Ammon's horn (tissue), 1 donor: ENCODE data around the gene UTP15.

ENCODE experiments used
- DNase-seq: peaks from one replicate; pipeline ENCODE4 v3.0.0-alpha.2; 2016; ENCODE audit warnings: low spot score

UTP15 gene

GRCh38 chr5:73565139-73565968 is at the start of gene UTP15, which contains the start of gene ANKRA2:
Gene UTP15, plus strand, starts transcription at chr5:73565743. Its CDS starts 1,602 bp downstream, at chr5:73567345.
Gene ANKRA2, minus strand, starts transcription at chr5:73565639. Its CDS starts 2,758 bp downstream, at chr5:73562881.
- DNase-seq: peak; percentile 98

- DNase-seq: peak; percentile 87
Observed at GRCh38 chr5:73519531-73520283, 45.8 kb upstream of the UTP15 start.

GRCh38 chr5:73522989-73523388 is 42.6 kb upstream of the UTP15 start:
- no peak for DNase-seq

- DNase-seq: no peak
Observed at GRCh38 chr5:73523861-73524260, 41.7 kb upstream of the UTP15 start.

- DNase-seq: no peak
Observed at GRCh38 chr5:73525606-73526203, 39.8 kb upstream of the UTP15 start.

GRCh38 chr5:73528248-73528647 is 37.3 kb upstream of the UTP15 start:
- no peak for DNase-seq

- no peak for DNase-seq
Observed at GRCh38 chr5:73529081-73529480, 36.5 kb upstream of the UTP15 start.

- no peak for DNase-seq
Observed at GRCh38 chr5:73531356-73531755, 34.2 kb upstream of the UTP15 start.

- no peak for DNase-seq
Observed at GRCh38 chr5:73532195-73532594, 33.3 kb upstream of the UTP15 start.

GRCh38 chr5:73534011-73534644 is 31.4 kb upstream of the UTP15 start:
- DNase-seq: no peak

GRCh38 chr5:73534971-73535370 is 30.6 kb upstream of the UTP15 start:
- DNase-seq: no peak

GRCh38 chr5:73539730-73540129 is 25.8 kb upstream of the UTP15 start:
- no peak for DNase-seq

GRCh38 chr5:73540192-73540591 is 25.4 kb upstream of the UTP15 start:
- DNase-seq: no peak

GRCh38 chr5:73542020-73542419 is 23.5 kb upstream of the UTP15 start:
- DNase-seq: no peak

- no peak for DNase-seq
Observed at GRCh38 chr5:73544429-73545402, 20.8 kb upstream of the UTP15 start.

- no peak for DNase-seq
Observed at GRCh38 chr5:73545403-73545779, 20.2 kb upstream of the UTP15 start.

- no peak for DNase-seq
Observed at GRCh38 chr5:73550016-73550415, 15.5 kb upstream of the UTP15 start.

- DNase-seq: no peak
Observed at GRCh38 chr5:73552642-73553041, 12.9 kb upstream of the UTP15 start.

GRCh38 chr5:73558950-73559349 is 6.6 kb upstream of the UTP15 start:
- no peak for DNase-seq

GRCh38 chr5:73564018-73564417 is 1.5 kb upstream of the UTP15 start:
- no peak for DNase-seq

GRCh38 chr5:73564675-73565074 is 868 bp upstream of the UTP15 start:
- DNase-seq: no peak
